NB4 (cell line): Measurements from ENCODE around the gene DHDH.

ENCODE experiments used
- MYC ChIP-seq: IDR thresholded peaks from 2 replicates; pipeline ENCODE4 v1.6.1; 2011; ENCODE audit warnings: low read depth, low read length
- POLR2A ChIP-seq: IDR thresholded peaks from 2 replicates; pipeline ENCODE4 v1.6.1; 2011; ENCODE audit warnings: mild to moderate bottlenecking; ENCODE audit not compliant: insufficient read length; ENCODE audit errors: extremely low read depth
- TF ChIP-seq, protein P1 (sequence below): IDR thresholded peaks from one replicate; pipeline ENCODE4 v1.5.1; 2012; ENCODE audit warnings: low read depth, low read length

- TF ChIP-seq, protein P1, sequence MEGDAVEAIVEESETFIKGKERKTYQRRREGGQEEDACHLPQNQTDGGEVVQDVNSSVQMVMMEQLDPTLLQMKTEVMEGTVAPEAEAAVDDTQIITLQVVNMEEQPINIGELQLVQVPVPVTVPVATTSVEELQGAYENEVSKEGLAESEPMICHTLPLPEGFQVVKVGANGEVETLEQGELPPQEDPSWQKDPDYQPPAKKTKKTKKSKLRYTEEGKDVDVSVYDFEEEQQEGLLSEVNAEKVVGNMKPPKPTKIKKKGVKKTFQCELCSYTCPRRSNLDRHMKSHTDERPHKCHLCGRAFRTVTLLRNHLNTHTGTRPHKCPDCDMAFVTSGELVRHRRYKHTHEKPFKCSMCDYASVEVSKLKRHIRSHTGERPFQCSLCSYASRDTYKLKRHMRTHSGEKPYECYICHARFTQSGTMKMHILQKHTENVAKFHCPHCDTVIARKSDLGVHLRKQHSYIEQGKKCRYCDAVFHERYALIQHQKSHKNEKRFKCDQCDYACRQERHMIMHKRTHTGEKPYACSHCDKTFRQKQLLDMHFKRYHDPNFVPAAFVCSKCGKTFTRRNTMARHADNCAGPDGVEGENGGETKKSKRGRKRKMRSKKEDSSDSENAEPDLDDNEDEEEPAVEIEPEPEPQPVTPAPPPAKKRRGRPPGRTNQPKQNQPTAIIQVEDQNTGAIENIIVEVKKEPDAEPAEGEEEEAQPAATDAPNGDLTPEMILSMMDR, result no peak
- TF ChIP-seq POLR2A (no peak), MYC (no peak)
Measured at GRCh38 chr19:48955308-48955958, 21.9 kb downstream of the DHDH start.
